Hepatocyte (in vitro differentiated cells): Measurements from ENCODE around the gene TANGO2. TPM values are rescaled to one million over a fixed set of nuclear protein-coding genes. Genes with fewer than 3 reads are reported as not detected.

Source experiments
- DNase-seq: peaks from one replicate; pipeline ENCODE4 v3.0.0-alpha.2; 2016; ENCODE audit warnings: low spot score
- H2AFZ ChIP-seq: fragments of 200-600 bp; sonication (generic); 2 replicates; pipeline ENCODE4 v1.6.0; 2016; ENCODE audit warnings: antibody characterized with exemption, mild to moderate bottlenecking
- H3K27ac ChIP-seq: fragments of 200-600 bp; sonication (generic); 2 replicates; pipeline ENCODE4 v1.5.1; 2016; ENCODE audit warnings: mild to moderate bottlenecking
- H3K27me3 ChIP-seq: fragments of 200-600 bp; sonication (generic); 2 replicates; pipeline ENCODE4 v1.6.1; 2016
- H3K36me3 ChIP-seq: fragments of 200-600 bp; sonication (generic); replicated peaks from 2 replicates; pipeline ENCODE4 v1.5.1; 2016; ENCODE audit warnings: low read depth; ENCODE audit not compliant: insufficient read depth
- H3K4me1 ChIP-seq: fragments of 200-600 bp; sonication (generic); 2 replicates; pipeline ENCODE4 v1.5.1; 2016; ENCODE audit warnings: mild to moderate bottlenecking, moderate library complexity; ENCODE audit not compliant: insufficient read depth
- H3K4me2 ChIP-seq: fragments of 200-600 bp; sonication (generic); 2 replicates; pipeline ENCODE4 v1.6.0; 2016
- H3K4me3 ChIP-seq: fragments of 200-600 bp; sonication (generic); 2 replicates; pipeline ENCODE4 v1.5.1; 2016; ENCODE audit warnings: mild to moderate bottlenecking
- H3K79me2 ChIP-seq: fragments of 200-600 bp; sonication (generic); 2 replicates; pipeline ENCODE4 v1.6.0; 2017; ENCODE audit warnings: mild to moderate bottlenecking
- H3K9me2 ChIP-seq: fragments of 200-600 bp; sonication (generic); replicated peaks from 2 replicates; pipeline ENCODE4 v1.6.0; 2017; ENCODE audit warnings: mild to moderate bottlenecking; ENCODE audit not compliant: insufficient read depth
- H3K9me3 ChIP-seq: fragments of 200-600 bp; sonication (generic); 2 replicates; pipeline ENCODE4 v1.5.1; 2016; ENCODE audit warnings: low read depth, mild to moderate bottlenecking
- H4K20me1 ChIP-seq: fragments of 200-600 bp; sonication (generic); 2 replicates; pipeline ENCODE4 v1.6.0; 2016; ENCODE audit warnings: mild to moderate bottlenecking; ENCODE audit not compliant: insufficient read depth, poor library complexity, severe bottlenecking
- EZH2 ChIP-seq: fragments of 200-600 bp; sonication (generic); IDR thresholded peaks from 2 replicates; pipeline ENCODE4 v1.6.1; 2016; ENCODE audit warnings: antibody characterized with exemption, mild to moderate bottlenecking, borderline replicate concordance
- EZH2phosphoT487 ChIP-seq: fragments of 200-600 bp; sonication (generic); IDR thresholded peaks from one replicate; pipeline ENCODE4 v1.6.1; 2018; ENCODE audit warnings: antibody characterized with exemption, mild to moderate bottlenecking, low read depth, moderate library complexity; ENCODE audit not compliant: unreplicated experiment, severe bottlenecking
- WGBS: methylation state at CpG from one replicate; pipeline ENCODE4 v1.1.6; 2016; ENCODE audit warnings: low lambda C conversion rate; ENCODE audit errors: missing lambda C conversion rate; 5-methylcytosine and 5-hydroxymethylcytosine counted together
- polyA plus RNA-seq: library from polyadenylated mRNA; unstranded; fragments of >200 nt; fragmentation: Nextera tagmentation; extraction: Ambion mirVana; gene quantifications from 2 replicates; pipeline ENCODE4 v1.2.1, GENCODE V29; 2016
- total RNA-seq: library from RNA; depleted of rRNA; stranded (reverse); fragments of >200 nt; gene quantifications from 2 replicates; pipeline ENCODE4 v1.2.3, GENCODE V29; 2014
- TF ChIP-seq, protein P1 (sequence below): fragments of 200-600 bp; sonication (generic); IDR thresholded peaks from 2 replicates; pipeline ENCODE4 v1.5.1; 2016; ENCODE audit warnings: antibody characterized with exemption, mild to moderate bottlenecking; ENCODE audit not compliant: poor library complexity

TANGO2 gene
- total and polyA plus RNA-seq, 2 experiments from 2014 or later: 20.8 to 21.4 TPM

DNA sequence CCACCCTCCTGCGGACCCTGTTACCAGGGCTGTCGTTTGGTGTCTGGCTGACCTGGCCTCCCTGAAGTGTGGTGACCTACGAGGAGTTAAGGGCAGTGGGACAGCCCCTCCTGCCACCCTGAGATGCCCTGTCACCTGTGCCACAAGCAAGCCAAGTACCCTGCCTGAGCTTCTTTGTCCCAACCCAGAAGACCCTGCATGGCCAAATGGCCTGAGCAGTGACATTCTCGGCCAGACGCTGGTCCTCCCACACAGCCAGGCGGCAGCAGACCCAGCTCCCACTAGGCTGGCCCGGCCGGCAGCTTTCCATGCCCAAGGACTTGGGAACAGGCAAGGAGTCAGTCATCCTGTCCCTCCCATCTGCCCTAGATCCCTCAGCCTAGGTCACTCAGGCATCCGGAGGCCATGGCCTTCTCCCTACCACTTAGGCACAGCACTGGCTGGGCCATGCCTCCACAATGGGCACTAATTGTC is 11.9 kb upstream of the TANGO2 start:
- H4K20me1 ChIP-seq: no peaks in the 10 kb centered on the region

DNA sequence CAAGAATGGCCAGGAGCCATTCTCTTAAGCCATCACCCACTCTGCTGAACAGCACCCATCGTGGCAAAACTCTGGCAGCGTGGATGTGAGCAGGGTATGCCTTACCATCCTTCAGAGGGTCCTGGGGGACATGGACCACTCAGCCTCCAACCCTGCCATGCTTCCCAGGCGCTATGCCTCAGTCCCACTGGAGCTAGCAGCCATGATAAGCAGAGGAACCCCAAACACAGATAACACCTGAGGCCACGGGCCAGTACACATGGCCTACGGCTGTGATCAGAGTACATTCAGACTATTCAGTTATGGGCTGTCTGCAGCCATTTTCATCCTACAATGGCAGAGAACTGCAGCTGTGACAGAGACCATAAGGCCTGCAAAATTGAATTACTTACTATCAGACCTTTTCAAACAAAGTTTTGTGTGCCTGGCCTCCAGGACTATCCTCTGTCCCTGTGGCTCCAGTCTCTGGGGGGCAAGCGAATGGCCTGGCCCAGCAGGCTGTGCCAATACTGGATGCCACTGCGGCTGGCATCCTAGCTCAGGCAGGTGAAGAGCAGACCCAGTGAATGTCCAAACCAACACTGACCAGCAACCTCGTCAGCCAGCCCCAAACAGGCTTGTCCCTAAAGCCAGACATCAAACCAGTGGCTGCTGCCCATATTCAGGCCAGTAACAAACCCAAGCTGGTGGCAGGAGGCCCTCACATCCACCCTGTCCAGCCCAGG is 11.2 kb upstream of the TANGO2 start:
- H3K4me3 ChIP-seq: no peak overlapping the region
- WGBS: 93% methylated on average over 8 of the region's 8 CpGs
- no peak overlapping the region for H3K27ac ChIP-seq
- H3K9me3 ChIP-seq: no peaks in the 10 kb centered on the region
- TF ChIP-seq, protein P1, sequence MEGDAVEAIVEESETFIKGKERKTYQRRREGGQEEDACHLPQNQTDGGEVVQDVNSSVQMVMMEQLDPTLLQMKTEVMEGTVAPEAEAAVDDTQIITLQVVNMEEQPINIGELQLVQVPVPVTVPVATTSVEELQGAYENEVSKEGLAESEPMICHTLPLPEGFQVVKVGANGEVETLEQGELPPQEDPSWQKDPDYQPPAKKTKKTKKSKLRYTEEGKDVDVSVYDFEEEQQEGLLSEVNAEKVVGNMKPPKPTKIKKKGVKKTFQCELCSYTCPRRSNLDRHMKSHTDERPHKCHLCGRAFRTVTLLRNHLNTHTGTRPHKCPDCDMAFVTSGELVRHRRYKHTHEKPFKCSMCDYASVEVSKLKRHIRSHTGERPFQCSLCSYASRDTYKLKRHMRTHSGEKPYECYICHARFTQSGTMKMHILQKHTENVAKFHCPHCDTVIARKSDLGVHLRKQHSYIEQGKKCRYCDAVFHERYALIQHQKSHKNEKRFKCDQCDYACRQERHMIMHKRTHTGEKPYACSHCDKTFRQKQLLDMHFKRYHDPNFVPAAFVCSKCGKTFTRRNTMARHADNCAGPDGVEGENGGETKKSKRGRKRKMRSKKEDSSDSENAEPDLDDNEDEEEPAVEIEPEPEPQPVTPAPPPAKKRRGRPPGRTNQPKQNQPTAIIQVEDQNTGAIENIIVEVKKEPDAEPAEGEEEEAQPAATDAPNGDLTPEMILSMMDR: no peak
- no peaks in the 10 kb centered on the region for H3K9me2 ChIP-seq
- no peak overlapping the region for H2AFZ ChIP-seq
- H3K27me3 ChIP-seq: no peaks in the 10 kb centered on the region
- DNase-seq: no peak
- no peaks in the 10 kb centered on the region for H3K4me1 ChIP-seq
- no peaks in the 10 kb centered on the region for H3K79me2 ChIP-seq
- no peaks in the 10 kb centered on the region for H4K20me1 ChIP-seq
- H3K36me3 ChIP-seq: no peaks in the 10 kb centered on the region
- H3K4me2 ChIP-seq: no peak overlapping the region

More for the DNA sequence above, 11.9 kb upstream of the TANGO2 start:
- H3K9me2 ChIP-seq: no peaks in the 10 kb centered on the region
- TF ChIP-seq, protein P1: no peak
- TF ChIP-seq EZH2 (no peak), EZH2phosphoT487 (no peak)
- H3K79me2 ChIP-seq: no peaks in the 10 kb centered on the region
- H3K4me1 ChIP-seq: no peaks in the 10 kb centered on the region
- H3K4me2 ChIP-seq: no peak overlapping the region
- DNase-seq: no peak
- H2AFZ ChIP-seq: no peak overlapping the region
- no peak overlapping the region for H3K27ac ChIP-seq
- H3K36me3 ChIP-seq: no peaks in the 10 kb centered on the region
- H3K4me3 ChIP-seq: no peak overlapping the region
- peaks cover 2% of the 10 kb centered on the region for H3K9me3 ChIP-seq
- 94% methylated on average over 9 of the region's 9 CpGs for WGBS
- H3K27me3 ChIP-seq: no peaks in the 10 kb centered on the region

DNA sequence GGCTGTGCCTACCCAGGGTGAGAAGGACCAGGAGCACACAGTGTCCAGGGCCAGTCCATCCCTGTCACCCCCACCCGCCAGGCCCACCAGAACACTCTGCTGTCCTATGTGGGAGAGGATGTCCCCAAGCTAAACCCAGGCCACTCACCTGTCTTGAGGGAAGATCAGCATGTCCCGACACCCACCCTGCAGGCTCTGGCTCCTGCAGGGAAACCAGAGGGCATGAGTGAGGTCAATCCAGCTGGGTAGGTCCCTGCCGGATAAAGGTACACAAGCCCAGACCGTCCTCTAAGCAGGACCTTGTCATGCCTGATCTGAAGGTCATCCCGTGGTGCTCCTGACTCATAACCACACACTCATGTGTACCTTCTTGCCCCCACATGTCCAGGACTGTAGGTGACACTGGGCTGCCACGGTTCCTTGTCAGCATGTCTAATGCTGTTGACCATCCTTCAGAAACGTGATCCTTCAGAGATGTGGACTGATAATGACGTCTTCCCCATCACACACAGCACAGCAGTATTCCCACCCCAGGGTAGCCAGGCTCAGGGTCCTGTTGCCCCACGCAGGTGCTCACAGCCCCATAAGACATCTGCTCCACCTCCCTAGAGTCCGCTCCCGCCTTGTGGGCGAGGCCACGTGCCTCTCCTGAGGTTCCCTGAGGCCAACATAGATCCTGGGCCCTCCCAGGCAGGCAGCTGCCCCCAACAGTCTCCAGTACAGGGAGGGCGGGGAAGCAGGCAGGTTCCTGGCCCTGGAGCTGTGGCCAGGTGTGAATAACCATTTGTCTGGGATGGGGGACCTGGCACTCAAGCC is 10.4 kb upstream of the TANGO2 start:
- Histone ChIP-seq H3K9me2 (no peaks in the 10 kb centered on the region), H3K27me3 (peaks cover 6% of the 10 kb centered on the region), H2AFZ (no peak overlapping the region), H3K4me1 (no peaks in the 10 kb centered on the region), H3K27ac (no peak overlapping the region), H3K4me2 (no peak overlapping the region), H3K79me2 (no peaks in the 10 kb centered on the region), H3K9me3 (no peaks in the 10 kb centered on the region), H4K20me1 (no peaks in the 10 kb centered on the region), H3K4me3 (no peak overlapping the region), H3K36me3 (no peaks in the 10 kb centered on the region)
- no peak for DNase-seq
- no peak for TF ChIP-seq EZH2
- TF ChIP-seq, protein P1: no peak
- no peak for TF ChIP-seq EZH2phosphoT487
- WGBS: 81% methylated on average over 14 of the region's 14 CpGs
